DOHH2 (cell line): Measurements from ENCODE around the gene POLR2C.

Experiments used
- H3F3A ChIP-seq: fragments of 200-600 bp; sonication (generic), shearing (Covaris generic); 2 replicates; pipeline ENCODE4 v1.6.0; 2016; ENCODE audit warnings: antibody characterized with exemption, mild to moderate bottlenecking; ENCODE audit not compliant: control insufficient read depth, insufficient read depth
- H3K27ac ChIP-seq: fragments of 200-600 bp; sonication (generic); 2 replicates; pipeline ENCODE4 v1.5.1; 2014; ENCODE audit warnings: low read depth, mild to moderate bottlenecking, low read length, moderate library complexity
- H3K27me3 ChIP-seq: fragments of 200-600 bp; sonication (generic); 2 replicates; pipeline ENCODE4 v1.6.1; 2014; ENCODE audit warnings: mild to moderate bottlenecking, low read length, mixed read lengths; ENCODE audit not compliant: control insufficient read depth
- H3K36me3 ChIP-seq: fragments of 200-600 bp; sonication (generic); 2 replicates; pipeline ENCODE4 v1.6.1; 2014; ENCODE audit warnings: mild to moderate bottlenecking, low read length, moderate library complexity, mixed read lengths; ENCODE audit not compliant: control insufficient read depth
- H3K4me1 ChIP-seq: fragments of 200-600 bp; sonication (generic); 2 replicates; pipeline ENCODE4 v1.6.1; 2014; ENCODE audit warnings: mild to moderate bottlenecking, low read length, mixed read lengths; ENCODE audit not compliant: control insufficient read depth
- H3K4me2 ChIP-seq: fragments of 200-600 bp; sonication (generic); 2 replicates; pipeline ENCODE4 v1.6.0; 2014; ENCODE audit warnings: mild to moderate bottlenecking, low read length, moderate library complexity
- H3K4me3 ChIP-seq: fragments of 200-600 bp; sonication (generic); 2 replicates; pipeline ENCODE4 v1.5.1; 2014; ENCODE audit warnings: mild to moderate bottlenecking, low read length, mixed read lengths
- H3K79me2 ChIP-seq: fragments of 200-600 bp; sonication (generic); 2 replicates; pipeline ENCODE4 v1.6.1; 2014; ENCODE audit warnings: mild to moderate bottlenecking, low read length, mixed read lengths; ENCODE audit not compliant: control insufficient read depth
- H3K9me2 ChIP-seq: fragments of 200-600 bp; sonication (generic); replicated peaks from 2 replicates; pipeline ENCODE4 v1.6.1; 2014; ENCODE audit warnings: mild to moderate bottlenecking, low read length, mixed read lengths; ENCODE audit not compliant: control insufficient read depth
- H3K9me3 ChIP-seq: fragments of 200-600 bp; sonication (generic); 2 replicates; pipeline ENCODE4 v1.6.1; 2014; ENCODE audit warnings: antibody characterized with exemption, low read length, mixed read lengths; ENCODE audit not compliant: control insufficient read depth, insufficient read depth
- H4K20me1 ChIP-seq: fragments of 200-600 bp; sonication (generic); 2 replicates; pipeline ENCODE4 v1.6.0; 2014; ENCODE audit warnings: low read depth, mild to moderate bottlenecking, antibody characterized with exemption, low read length, moderate library complexity; ENCODE audit not compliant: control insufficient read depth, insufficient read depth
- CTCF ChIP-seq: fragments of 200-600 bp; sonication (generic); IDR thresholded peaks from one replicate; pipeline ENCODE4 v1.5.1; 2014; ENCODE audit warnings: antibody characterized with exemption, mild to moderate bottlenecking, low read depth, low read length; ENCODE audit not compliant: poor library complexity, severe bottlenecking
- EZH2phosphoT487 ChIP-seq: fragments of 200-600 bp; sonication (generic); IDR thresholded peaks from 2 replicates; pipeline ENCODE4 v1.6.1; 2017; ENCODE audit warnings: borderline replicate concordance, mild to moderate bottlenecking, antibody characterized with exemption, low read length, moderate library complexity, mixed read lengths

Gene POLR2C

DNA sequence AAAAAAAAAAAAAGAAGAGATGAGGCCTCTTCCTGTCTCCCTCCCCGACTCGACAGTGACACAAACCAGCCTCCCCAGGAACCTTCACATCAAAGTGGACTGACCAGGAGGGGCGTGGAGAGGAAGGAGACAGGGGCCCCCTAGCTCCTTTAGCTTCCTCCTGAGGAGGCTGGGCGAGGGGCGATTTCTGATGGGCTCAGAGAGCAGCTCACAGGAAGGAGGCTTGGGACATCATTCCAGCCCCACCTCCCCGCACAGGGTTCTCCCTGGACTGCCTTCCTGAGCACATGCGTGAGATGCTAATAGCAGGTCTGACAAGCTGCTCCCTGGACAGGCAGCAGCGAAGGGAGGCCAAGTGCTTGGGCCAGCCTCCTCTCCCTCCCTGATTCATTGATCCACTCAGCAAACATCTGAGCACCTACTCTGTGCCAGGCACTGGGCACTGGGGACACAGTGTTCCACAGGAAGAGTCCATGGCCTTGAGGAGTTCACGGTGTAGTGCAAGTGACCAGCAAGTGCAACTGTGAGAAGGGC lies 38.2 kb downstream of the POLR2C start:
- no peak overlapping the region for H3K4me3 ChIP-seq
- H3F3A ChIP-seq = no peaks in the 10 kb centered on the region
- no peak for TF ChIP-seq EZH2phosphoT487
- TF ChIP-seq CTCF = no peak
- peaks cover 33% of the 10 kb centered on the region for H3K27me3 ChIP-seq
- no peaks in the 10 kb centered on the region for H3K4me1 ChIP-seq
- no peak overlapping the region for H3K27ac ChIP-seq
- H3K36me3 ChIP-seq = no peaks in the 10 kb centered on the region
- H3K79me2 ChIP-seq = no peaks in the 10 kb centered on the region
- H3K9me3 ChIP-seq = no peaks in the 10 kb centered on the region
- no peak overlapping the region for H3K4me2 ChIP-seq
- H3K9me2 ChIP-seq = no peaks in the 10 kb centered on the region
- H4K20me1 ChIP-seq = no peaks in the 10 kb centered on the region

DNA sequence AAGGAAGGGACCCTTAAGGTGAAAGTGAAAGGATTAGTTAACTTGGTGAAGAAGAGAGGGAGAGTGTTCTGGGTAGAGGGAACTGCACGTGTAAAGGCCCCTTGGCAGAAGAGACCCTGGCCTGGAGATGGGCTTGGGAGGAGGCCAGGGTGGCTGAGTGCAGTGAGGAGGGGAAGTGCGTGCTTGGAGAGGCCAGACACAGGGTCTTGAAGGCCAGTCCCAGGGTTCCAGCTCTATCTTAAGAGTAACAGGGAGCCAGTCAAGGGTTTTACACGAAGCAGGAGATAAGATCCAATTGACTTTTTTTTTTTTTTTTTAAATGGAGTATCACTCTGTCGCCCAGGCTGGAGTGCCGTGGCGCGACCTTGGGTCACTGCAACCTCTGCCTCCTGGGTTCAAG lies 39.0 kb downstream of the POLR2C start:
- no peaks in the 10 kb centered on the region for H3K9me2 ChIP-seq
- no peaks in the 10 kb centered on the region for H3K4me1 ChIP-seq
- peaks cover 36% of the 10 kb centered on the region for H3K27me3 ChIP-seq
- TF ChIP-seq EZH2phosphoT487 = no peak
- no peak for TF ChIP-seq CTCF
- no peak overlapping the region for H3K27ac ChIP-seq
- H3K36me3 ChIP-seq = no peaks in the 10 kb centered on the region
- H4K20me1 ChIP-seq = no peaks in the 10 kb centered on the region
- no peaks in the 10 kb centered on the region for H3K9me3 ChIP-seq
- no peaks in the 10 kb centered on the region for H3F3A ChIP-seq
- H3K4me3 ChIP-seq = no peak overlapping the region
- H3K4me2 ChIP-seq = no peak overlapping the region
- H3K79me2 ChIP-seq = no peaks in the 10 kb centered on the region

DNA sequence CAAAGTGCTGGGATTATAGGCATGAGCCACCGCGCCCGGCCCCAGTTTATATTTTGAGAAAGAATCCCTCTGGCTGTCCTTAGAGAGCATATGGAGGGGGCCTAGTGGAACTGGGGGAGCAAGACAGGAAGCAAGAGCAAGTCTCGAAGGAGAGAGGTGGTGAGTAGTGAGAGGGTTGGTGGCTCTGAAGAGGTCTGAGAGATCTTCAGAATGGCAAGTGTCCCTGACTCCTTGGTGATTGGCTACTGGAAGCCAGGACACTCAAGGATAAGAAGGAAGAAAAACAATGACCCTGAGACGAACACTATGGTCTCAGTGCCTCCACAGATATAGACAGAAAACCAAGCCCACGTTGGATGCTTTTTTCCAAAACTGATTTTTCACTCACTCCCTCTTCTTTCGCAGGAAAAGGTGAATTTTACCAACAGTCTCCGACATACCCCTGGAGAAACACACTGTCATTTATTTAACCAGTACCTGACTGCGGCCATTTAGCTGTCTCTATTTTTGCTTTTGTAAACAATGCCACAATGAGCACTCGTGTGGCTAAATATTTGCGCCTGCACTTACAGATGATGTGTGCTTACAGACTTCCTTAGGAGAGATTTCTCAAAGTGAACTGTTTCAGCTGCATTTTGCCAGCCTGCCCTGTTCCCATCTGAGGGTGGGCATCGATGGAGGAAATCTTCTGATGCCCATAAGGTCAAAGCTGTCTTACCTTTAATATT lies 39.7 kb downstream of the POLR2C start:
- H3K27me3 ChIP-seq = peaks cover 44% of the 10 kb centered on the region
- no peaks in the 10 kb centered on the region for H3K36me3 ChIP-seq
- H3F3A ChIP-seq = no peaks in the 10 kb centered on the region
- no peak overlapping the region for H3K4me3 ChIP-seq
- H4K20me1 ChIP-seq = no peaks in the 10 kb centered on the region
- H3K9me2 ChIP-seq = no peaks in the 10 kb centered on the region
- no peaks in the 10 kb centered on the region for H3K79me2 ChIP-seq
- no peak overlapping the region for H3K27ac ChIP-seq
- H3K4me2 ChIP-seq = no peak overlapping the region
- no peak for TF ChIP-seq EZH2phosphoT487
- TF ChIP-seq CTCF = no peak
- H3K9me3 ChIP-seq = no peaks in the 10 kb centered on the region
- no peaks in the 10 kb centered on the region for H3K4me1 ChIP-seq
